IMR-90 (cell line): ENCODE results near the gene ANKRD40CL. TPM values are rescaled to one million over a fixed set of nuclear protein-coding genes. Genes with fewer than 3 reads are reported as not detected.

Experiments
- ATAC-seq: fragments of 200-7000 bp; cut with Tn5 transposase; 2 replicates; pipeline ENCODE4 v1.9.1; 2020; ENCODE audit warnings: low read depth, mild to moderate bottlenecking, moderate library complexity
- BruUV-seq: library from RNA; stranded (reverse); fragments of 400-500 nt; replicated peaks from 2 replicates; lab custom pipeline; 2021; lab: Mats Ljungman, UMichigan
- CTCF ChIA-PET: fragments of 300-600 bp; formaldehyde crosslinking; extraction: SDS; loops from one replicate; lab custom pipeline; 2021; ENCODE audit warnings: antibody characterized with exemption; lab: Yijun Ruan, JAX
- POLR2A ChIA-PET: fragments of 300-600 bp; sonication (Branson Sonifier 250); formaldehyde crosslinking; loops from one replicate; lab custom pipeline; 2022; ENCODE audit warnings: antibody characterized with exemption; ENCODE audit not compliant: unreplicated experiment; lab: Charles Lee
- DNase-seq: peaks from one replicate; pipeline ENCODE4 v3.0.0; 2013
- H2AFZ ChIP-seq: replicated peaks from 2 replicates; pipeline ENCODE3; 2013; ENCODE audit warnings: low read length, mild to moderate bottlenecking; ENCODE audit not compliant: poor library complexity
- H2AK5ac ChIP-seq: 2 replicates; pipeline ENCODE4 v1.6.1; 2013; ENCODE audit warnings: low read depth, low read length, inconsistent platforms
- H2AK9ac ChIP-seq: replicated peaks from 2 replicates; pipeline ENCODE3; 2013; ENCODE audit warnings: mild to moderate bottlenecking, low read depth, low read length, moderate library complexity; ENCODE audit not compliant: poor library complexity
- H2BK120ac ChIP-seq: 2 replicates; pipeline ENCODE4 v1.6.1; 2013; ENCODE audit warnings: low read depth, low read length, inconsistent platforms
- H2BK15ac ChIP-seq: 3 replicates; pipeline ENCODE4 v1.6.1; 2013; ENCODE audit warnings: low read depth, low read length, inconsistent platforms
- H2BK20ac ChIP-seq: 2 replicates; pipeline ENCODE4 v1.6.1; 2013; ENCODE audit warnings: low read depth, mild to moderate bottlenecking, inconsistent platforms, low read length, moderate library complexity
- H2BK5ac ChIP-seq: 2 replicates; pipeline ENCODE4 v1.6.1; 2013; ENCODE audit warnings: mild to moderate bottlenecking, low read depth, low read length, inconsistent platforms; ENCODE audit not compliant: poor library complexity, severe bottlenecking
- H3K14ac ChIP-seq: replicated peaks from 2 replicates; pipeline ENCODE4 v1.6.1; 2013; ENCODE audit warnings: low read depth, low read length, inconsistent platforms
- H3K18ac ChIP-seq: 2 replicates; pipeline ENCODE4 v1.6.1; 2013; ENCODE audit warnings: low read depth, low read length, control low read depth
- H3K23ac ChIP-seq: 2 replicates; pipeline ENCODE4 v1.6.1; 2013; ENCODE audit warnings: low read depth, low read length, inconsistent platforms
- H3K27ac ChIP-seq: 2 replicates; pipeline ENCODE4 v1.5.1; 2013; ENCODE audit warnings: mild to moderate bottlenecking, control low read depth, low read length; ENCODE audit not compliant: insufficient read depth
- H3K27me3 ChIP-seq: 2 replicates; pipeline ENCODE4 v1.6.1; 2013; ENCODE audit warnings: low read length; ENCODE audit not compliant: control insufficient read depth, insufficient read depth
- H3K36me3 ChIP-seq: 2 replicates; pipeline ENCODE4 v1.6.1; 2013; ENCODE audit warnings: low read length, mixed read lengths; ENCODE audit not compliant: control insufficient read depth, insufficient read depth
- H3K4ac ChIP-seq: 2 replicates; pipeline ENCODE4 v1.6.1; 2013; ENCODE audit warnings: low read depth, low read length, inconsistent platforms
- H3K4me1 ChIP-seq: 2 replicates; pipeline ENCODE4 v1.6.1; 2013; ENCODE audit warnings: low read length, mixed read lengths; ENCODE audit not compliant: control insufficient read depth, insufficient read depth
- H3K4me2 ChIP-seq: 2 replicates; pipeline ENCODE4 v1.6.1; 2013; ENCODE audit warnings: low read depth, mild to moderate bottlenecking, control low read depth, low read length, moderate library complexity
- H3K4me3 ChIP-seq: 2 replicates; pipeline ENCODE4 v1.5.1; 2013; ENCODE audit warnings: low read depth, mild to moderate bottlenecking, control low read depth, low read length, moderate library complexity; ENCODE audit not compliant: insufficient read depth
- H3K56ac ChIP-seq: 2 replicates; pipeline ENCODE4 v1.6.1; 2013; ENCODE audit warnings: low read length, inconsistent platforms; ENCODE audit not compliant: insufficient read depth; ENCODE audit errors: extremely low read depth
- H3K79me1 ChIP-seq, 2 experiments: 2 replicates each; pipeline ENCODE4 v1.6.1; 2013; ENCODE audit warnings: low read length in 2 of 2, inconsistent platforms in 1 of 2, low read depth in 1 of 2
- H3K9ac ChIP-seq: 2 replicates; pipeline ENCODE4 v1.6.1; 2013; ENCODE audit warnings: low read depth, low read length, control low read depth
- H3K9me1 ChIP-seq: 2 replicates; pipeline ENCODE4 v1.6.1; 2013; ENCODE audit warnings: low read length, inconsistent platforms; ENCODE audit not compliant: insufficient read depth
- H3K9me3 ChIP-seq: 2 replicates; pipeline ENCODE4 v1.6.1; 2013; ENCODE audit warnings: low read length; ENCODE audit not compliant: control insufficient read depth, insufficient read depth
- H4K20me1 ChIP-seq: 2 replicates; pipeline ENCODE4 v1.6.1; 2013; ENCODE audit warnings: low read length, inconsistent platforms; ENCODE audit not compliant: insufficient read depth
- H4K5ac ChIP-seq: 2 replicates; pipeline ENCODE4 v1.6.1; 2013; ENCODE audit warnings: mild to moderate bottlenecking, low read depth, low read length, control low read depth
- H4K8ac ChIP-seq, 2 experiments: 2 replicates each; pipeline ENCODE4 v1.6.1; 2013; ENCODE audit warnings: low read depth in 2 of 2, low read length in 2 of 2, control low read depth in 1 of 2, inconsistent platforms in 1 of 2
- H4K91ac ChIP-seq: 2 replicates; pipeline ENCODE4 v1.6.1; 2013; ENCODE audit warnings: low read depth, low read length, inconsistent platforms; ENCODE audit not compliant: insufficient read depth
- BHLHE40 ChIP-seq: fragments of 150-350 bp; IDR thresholded peaks from 2 replicates; pipeline ENCODE4 v1.6.1; 2016; ENCODE audit warnings: mild to moderate bottlenecking, low read depth, low read length
- CEBPB ChIP-seq: IDR thresholded peaks from 2 replicates; pipeline ENCODE4 v1.6.1; 2012; ENCODE audit warnings: low read depth, low read length, improper control_type of control experiment
- CHD1 ChIP-seq: IDR thresholded peaks from 2 replicates; pipeline ENCODE4 v1.6.1; 2012; ENCODE audit warnings: low read depth, low read length, improper control_type of control experiment
- FOS ChIP-seq: fragments of 150-350 bp; IDR thresholded peaks from 2 replicates; pipeline ENCODE4 v1.6.1; 2016; ENCODE audit warnings: low read depth, low read length
- MAFK ChIP-seq: IDR thresholded peaks from 2 replicates; pipeline ENCODE4 v1.6.1; 2012; ENCODE audit warnings: low read depth, low read length, improper control_type of control experiment
- MAZ ChIP-seq: IDR thresholded peaks from 2 replicates; pipeline ENCODE4 v1.6.1; 2012; ENCODE audit warnings: low read depth, mild to moderate bottlenecking, low read length, improper control_type of control experiment, moderate library complexity, borderline replicate concordance
- MXI1 ChIP-seq: IDR thresholded peaks from 2 replicates; pipeline ENCODE4 v1.6.1; 2012; ENCODE audit warnings: low read depth, mild to moderate bottlenecking, low read length, moderate library complexity, borderline replicate concordance
- NFE2L2 ChIP-seq: fragments of 150-350 bp; IDR thresholded peaks from 2 replicates; pipeline ENCODE4 v1.6.1; 2016; ENCODE audit warnings: low read depth, mild to moderate bottlenecking, low read length
- POLR2A ChIP-seq: IDR thresholded peaks from 2 replicates; pipeline ENCODE4 v1.6.1; 2012; ENCODE audit warnings: mild to moderate bottlenecking, low read depth, low read length
- RAD21 ChIP-seq: IDR thresholded peaks from 2 replicates; pipeline ENCODE4 v1.6.1; 2012; ENCODE audit warnings: low read length, improper control_type of control experiment
- RCOR1 ChIP-seq: IDR thresholded peaks from 2 replicates; pipeline ENCODE4 v1.6.1; 2012; ENCODE audit warnings: mild to moderate bottlenecking, low read length, improper control_type of control experiment; ENCODE audit not compliant: insufficient replicate concordance
- RFX5 ChIP-seq: IDR thresholded peaks from 2 replicates; pipeline ENCODE4 v1.8.0; 2012; ENCODE audit warnings: low read depth, mild to moderate bottlenecking, low read length, moderate library complexity
- SMC3 ChIP-seq: fragments of 150-350 bp; IDR thresholded peaks from 2 replicates; pipeline ENCODE4 v1.6.1; 2016; ENCODE audit warnings: low read depth, mild to moderate bottlenecking, antibody characterized with exemption, low read length, moderate library complexity
- WGBS, 2 experiments: methylation state at CpG; one replicate each; pipeline versions ENCODE4 v1.1.5 to v1.1.7; 2013; ENCODE audit warnings: missing lambda C conversion rate in 2 of 2; ENCODE audit not compliant: insufficient read length in 1 of 2; ENCODE audit errors: extremely low coverage in 2 of 2; 5-methylcytosine and 5-hydroxymethylcytosine counted together
- dilution Hi-C: fragments of 300-500 bp; cut with HindIII; formaldehyde crosslinking; loops from one replicate; pipeline ENCODE4 v1.14.3; 2018; ENCODE audit warnings: low sequenced_read_pairs; ENCODE audit not compliant: unreplicated experiment
- in situ Hi-C: fragments of 300-500 bp; cut with MboI; formaldehyde crosslinking; loops from 3 replicates; pipeline ENCODE4 v1.14.3; 2019; ENCODE audit warnings: low sequenced_read_pairs, inconsistent platforms, mixed read lengths
- intact Hi-C: fragments of 100-400 bp; cut with micrococcal nuclease; formaldehyde crosslinking; loops from 2 replicates; pipeline ENCODE4 v1.10.0; 2022
- polyA plus RNA-seq, 3 experiments: library from polyadenylated mRNA; depleted of rRNA; stranded (reverse); fragments of >200 nt; gene quantifications; 2 replicates each; pipeline ENCODE4 v1.2.3, GENCODE V29; 2012; ENCODE audit warnings: low replicate concordance in 1 of 3
- total RNA-seq: library from RNA; depleted of rRNA; stranded (reverse); fragments of >200 nt; gene quantifications from 2 replicates; pipeline ENCODE4 v1.2.3, GENCODE V29; 2012
- TF ChIP-seq, protein P1 (sequence below): conservative IDR thresholded peaks from 2 replicates; pipeline ENCODE4 v1.5.1; 2012; ENCODE audit warnings: mild to moderate bottlenecking, low read depth, low read length, improper control_type of control experiment
- TF ChIP-seq, protein P2 (sequence below): fragments of 150-350 bp; IDR thresholded peaks from 2 replicates; pipeline ENCODE4 v1.6.1; 2017; ENCODE audit warnings: mild to moderate bottlenecking, antibody characterized with exemption, low read length, low read depth
- TF ChIP-seq, protein P3 (sequence below): fragments of 150-350 bp; IDR thresholded peaks from 2 replicates; pipeline ENCODE4 v1.6.1; 2016; ENCODE audit warnings: low read depth, mild to moderate bottlenecking, low read length, moderate library complexity, borderline replicate concordance

Gene ANKRD40CL
- total and polyA plus RNA-seq, 2 of the 4 experiments (the other 2 are of a cell fraction) = not detected

DNA sequence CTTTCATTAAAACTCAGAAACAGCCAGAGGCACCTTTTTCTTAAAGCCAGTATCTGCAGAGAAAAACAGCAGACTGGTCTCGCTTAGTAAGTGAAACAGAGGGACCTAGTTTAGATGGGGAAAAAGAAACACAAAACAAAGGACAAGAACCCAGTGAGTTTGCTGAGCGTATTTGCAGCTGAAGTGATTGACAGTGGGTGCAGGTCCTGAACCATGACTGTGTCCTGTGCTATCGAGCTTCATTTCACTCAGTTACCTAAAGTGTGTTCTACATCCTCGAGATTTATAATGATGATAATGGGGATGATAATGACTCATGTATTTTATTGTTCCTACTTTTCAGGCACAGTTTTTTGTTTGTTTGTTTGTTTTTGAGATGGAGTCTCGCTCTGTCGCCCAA, 36.4 kb upstream of the ANKRD40CL start:
- Histone ChIP-seq H4K91ac (no peak overlapping the region), H2BK20ac (no peak overlapping the region), H3K4me2 (no peak overlapping the region), H3K36me3 (no peaks in the 10 kb centered on the region), H3K23ac (no peak overlapping the region), H3K9me1 (0 out of 2 replicates have a peak, but pooled peaks cover 4% of the 10 kb centered on the region), H2AFZ (no peak overlapping the region), H3K14ac (no peak overlapping the region), H3K27ac (no peak overlapping the region), H2BK15ac (no peak overlapping the region), H3K18ac (no peak overlapping the region), H2AK5ac (no peak overlapping the region), H4K5ac (no peak overlapping the region), H3K56ac (no peak overlapping the region; the same call in 1 of the 2 replicates), H4K8ac (no peak overlapping the region), H4K20me1 (no peaks in the 10 kb centered on the region), H3K79me1 (no peaks in the 10 kb centered on the region), H2BK5ac (no peak overlapping the region), H2AK9ac (no peak overlapping the region), H3K9me3 (no peaks in the 10 kb centered on the region), H3K9ac (no peak overlapping the region), H2BK120ac (no peak overlapping the region), H3K4me1 (no peaks in the 10 kb centered on the region), H3K4ac (no peak overlapping the region), H3K27me3 (peaks cover 11% of the 10 kb centered on the region), H3K4me3 (no peak overlapping the region)
- dilution Hi-C loops (no loop called here), intact Hi-C loops (no loop called here), in situ Hi-C loops (no loop called here)
- ATAC-seq = no peak
- POLR2A ChIA-PET = no interaction called here
- CTCF ChIA-PET = interaction anchor here (1.3 kb wide), 1 partner anchor 12 kb away, joined by 4 read pairs; no protein-coding TSS in a partner anchor
- 84% methylated on average over 4 of the region's 6 CpGs; no CpG with 5 or more reads in 1 of the 2 experiments for WGBS, 2 experiments
- BruUV-seq = no TSS peak
- DNase-seq = no peak
- TF ChIP-seq MAZ (no peak), BHLHE40 (no peak), RFX5 (no peak), MAFK (no peak), FOS (no peak), RCOR1 (no peak), POLR2A (no peak), SMC3 (no peak), CEBPB (no peak), NFE2L2 (no peak), RAD21 (no peak), CHD1 (no peak), MXI1 (no peak)
- TF ChIP-seq, protein P1, sequence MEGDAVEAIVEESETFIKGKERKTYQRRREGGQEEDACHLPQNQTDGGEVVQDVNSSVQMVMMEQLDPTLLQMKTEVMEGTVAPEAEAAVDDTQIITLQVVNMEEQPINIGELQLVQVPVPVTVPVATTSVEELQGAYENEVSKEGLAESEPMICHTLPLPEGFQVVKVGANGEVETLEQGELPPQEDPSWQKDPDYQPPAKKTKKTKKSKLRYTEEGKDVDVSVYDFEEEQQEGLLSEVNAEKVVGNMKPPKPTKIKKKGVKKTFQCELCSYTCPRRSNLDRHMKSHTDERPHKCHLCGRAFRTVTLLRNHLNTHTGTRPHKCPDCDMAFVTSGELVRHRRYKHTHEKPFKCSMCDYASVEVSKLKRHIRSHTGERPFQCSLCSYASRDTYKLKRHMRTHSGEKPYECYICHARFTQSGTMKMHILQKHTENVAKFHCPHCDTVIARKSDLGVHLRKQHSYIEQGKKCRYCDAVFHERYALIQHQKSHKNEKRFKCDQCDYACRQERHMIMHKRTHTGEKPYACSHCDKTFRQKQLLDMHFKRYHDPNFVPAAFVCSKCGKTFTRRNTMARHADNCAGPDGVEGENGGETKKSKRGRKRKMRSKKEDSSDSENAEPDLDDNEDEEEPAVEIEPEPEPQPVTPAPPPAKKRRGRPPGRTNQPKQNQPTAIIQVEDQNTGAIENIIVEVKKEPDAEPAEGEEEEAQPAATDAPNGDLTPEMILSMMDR = no peak
- TF ChIP-seq, protein P2, sequence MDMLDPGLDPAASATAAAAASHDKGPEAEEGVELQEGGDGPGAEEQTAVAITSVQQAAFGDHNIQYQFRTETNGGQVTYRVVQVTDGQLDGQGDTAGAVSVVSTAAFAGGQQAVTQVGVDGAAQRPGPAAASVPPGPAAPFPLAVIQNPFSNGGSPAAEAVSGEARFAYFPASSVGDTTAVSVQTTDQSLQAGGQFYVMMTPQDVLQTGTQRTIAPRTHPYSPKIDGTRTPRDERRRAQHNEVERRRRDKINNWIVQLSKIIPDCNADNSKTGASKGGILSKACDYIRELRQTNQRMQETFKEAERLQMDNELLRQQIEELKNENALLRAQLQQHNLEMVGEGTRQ = no peak
- TF ChIP-seq, protein P3, sequence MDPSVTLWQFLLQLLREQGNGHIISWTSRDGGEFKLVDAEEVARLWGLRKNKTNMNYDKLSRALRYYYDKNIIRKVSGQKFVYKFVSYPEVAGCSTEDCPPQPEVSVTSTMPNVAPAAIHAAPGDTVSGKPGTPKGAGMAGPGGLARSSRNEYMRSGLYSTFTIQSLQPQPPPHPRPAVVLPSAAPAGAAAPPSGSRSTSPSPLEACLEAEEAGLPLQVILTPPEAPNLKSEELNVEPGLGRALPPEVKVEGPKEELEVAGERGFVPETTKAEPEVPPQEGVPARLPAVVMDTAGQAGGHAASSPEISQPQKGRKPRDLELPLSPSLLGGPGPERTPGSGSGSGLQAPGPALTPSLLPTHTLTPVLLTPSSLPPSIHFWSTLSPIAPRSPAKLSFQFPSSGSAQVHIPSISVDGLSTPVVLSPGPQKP = no peak
